ENCODE results near the gene TEKT5. TPM values are rescaled to one million over a fixed set of nuclear protein-coding genes. Genes with fewer than 3 reads are reported as not detected.
"Not testable (repeated sequence)": the region's sequence is repeated elsewhere in the genome, so short reads cannot be mapped to it uniquely, and the experiment has no call there.

Gene TEKT5
- total RNA-seq, 3 donors from 2014 or later = not detected

GRCh38 chr16:10624527-10624926 is 70.2 kb downstream of the TEKT5 start:
- TF ChIP-seq POLR2A (IDR thresholded peaks at IDR 0.05) (no peak), POLR2AphosphoS5 (IDR thresholded peaks at IDR 0.05) (no peak)
- TF ChIP-seq, protein P1, sequence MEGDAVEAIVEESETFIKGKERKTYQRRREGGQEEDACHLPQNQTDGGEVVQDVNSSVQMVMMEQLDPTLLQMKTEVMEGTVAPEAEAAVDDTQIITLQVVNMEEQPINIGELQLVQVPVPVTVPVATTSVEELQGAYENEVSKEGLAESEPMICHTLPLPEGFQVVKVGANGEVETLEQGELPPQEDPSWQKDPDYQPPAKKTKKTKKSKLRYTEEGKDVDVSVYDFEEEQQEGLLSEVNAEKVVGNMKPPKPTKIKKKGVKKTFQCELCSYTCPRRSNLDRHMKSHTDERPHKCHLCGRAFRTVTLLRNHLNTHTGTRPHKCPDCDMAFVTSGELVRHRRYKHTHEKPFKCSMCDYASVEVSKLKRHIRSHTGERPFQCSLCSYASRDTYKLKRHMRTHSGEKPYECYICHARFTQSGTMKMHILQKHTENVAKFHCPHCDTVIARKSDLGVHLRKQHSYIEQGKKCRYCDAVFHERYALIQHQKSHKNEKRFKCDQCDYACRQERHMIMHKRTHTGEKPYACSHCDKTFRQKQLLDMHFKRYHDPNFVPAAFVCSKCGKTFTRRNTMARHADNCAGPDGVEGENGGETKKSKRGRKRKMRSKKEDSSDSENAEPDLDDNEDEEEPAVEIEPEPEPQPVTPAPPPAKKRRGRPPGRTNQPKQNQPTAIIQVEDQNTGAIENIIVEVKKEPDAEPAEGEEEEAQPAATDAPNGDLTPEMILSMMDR (IDR thresholded peaks at IDR 0.05) = no peak
- H3K4me3 ChIP-seq = no peak overlapping the region
- H3K4me1 ChIP-seq = no peaks in the 10 kb centered on the region
- H3K27ac ChIP-seq = no peak overlapping the region
- no peaks in the 10 kb centered on the region for H3K9me3 ChIP-seq
- intact Hi-C loops (cut with DNase I; ENCODE audit: low total_unique reads) = no loop called here
- no peak for DNase-seq (ENCODE audit: low spot score in 2 of 2)
- no peaks in the 10 kb centered on the region for H3K27me3 ChIP-seq
- H3K36me3 ChIP-seq = no peaks in the 10 kb centered on the region

DNA sequence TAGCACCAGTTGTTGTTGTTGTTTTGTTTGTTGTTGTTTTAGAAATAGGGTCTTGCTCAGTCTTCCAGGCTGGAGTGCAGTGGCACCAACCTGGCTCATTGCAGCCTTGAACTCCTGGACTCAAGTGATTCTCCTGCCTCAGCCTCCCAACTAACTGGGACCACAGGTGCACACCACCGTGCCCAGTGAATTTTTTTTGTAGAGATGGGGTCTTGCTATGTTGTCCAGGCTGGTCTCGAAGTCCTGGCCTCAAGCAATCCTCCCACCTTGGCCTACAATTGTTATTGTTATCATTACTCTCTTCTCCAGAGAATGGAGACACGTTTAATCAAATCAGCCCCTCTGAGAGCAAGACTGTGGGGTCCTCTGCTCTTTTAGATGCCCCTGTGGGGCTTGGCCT is 71.7 kb downstream of the TEKT5 start:
- no peaks in the 10 kb centered on the region for H3K27me3 ChIP-seq
- H3K36me3 ChIP-seq = no peaks in the 10 kb centered on the region
- no peak for DNase-seq (ENCODE audit: low spot score in 2 of 2)
- no peaks in the 10 kb centered on the region for H3K9me3 ChIP-seq
- H3K4me3 ChIP-seq = no peak overlapping the region
- no peak overlapping the region for H3K27ac ChIP-seq
- intact Hi-C loops (cut with DNase I; ENCODE audit: low total_unique reads) = no loop called here
- TF ChIP-seq POLR2AphosphoS5 (IDR thresholded peaks at IDR 0.05) = no peak
- TF ChIP-seq, protein P1 (IDR thresholded peaks at IDR 0.05) = no peak
- no peak for TF ChIP-seq POLR2A (IDR thresholded peaks at IDR 0.05)
- H3K4me1 ChIP-seq = peaks cover 0 to 2% of the 10 kb centered on the region in 2 donors

DNA sequence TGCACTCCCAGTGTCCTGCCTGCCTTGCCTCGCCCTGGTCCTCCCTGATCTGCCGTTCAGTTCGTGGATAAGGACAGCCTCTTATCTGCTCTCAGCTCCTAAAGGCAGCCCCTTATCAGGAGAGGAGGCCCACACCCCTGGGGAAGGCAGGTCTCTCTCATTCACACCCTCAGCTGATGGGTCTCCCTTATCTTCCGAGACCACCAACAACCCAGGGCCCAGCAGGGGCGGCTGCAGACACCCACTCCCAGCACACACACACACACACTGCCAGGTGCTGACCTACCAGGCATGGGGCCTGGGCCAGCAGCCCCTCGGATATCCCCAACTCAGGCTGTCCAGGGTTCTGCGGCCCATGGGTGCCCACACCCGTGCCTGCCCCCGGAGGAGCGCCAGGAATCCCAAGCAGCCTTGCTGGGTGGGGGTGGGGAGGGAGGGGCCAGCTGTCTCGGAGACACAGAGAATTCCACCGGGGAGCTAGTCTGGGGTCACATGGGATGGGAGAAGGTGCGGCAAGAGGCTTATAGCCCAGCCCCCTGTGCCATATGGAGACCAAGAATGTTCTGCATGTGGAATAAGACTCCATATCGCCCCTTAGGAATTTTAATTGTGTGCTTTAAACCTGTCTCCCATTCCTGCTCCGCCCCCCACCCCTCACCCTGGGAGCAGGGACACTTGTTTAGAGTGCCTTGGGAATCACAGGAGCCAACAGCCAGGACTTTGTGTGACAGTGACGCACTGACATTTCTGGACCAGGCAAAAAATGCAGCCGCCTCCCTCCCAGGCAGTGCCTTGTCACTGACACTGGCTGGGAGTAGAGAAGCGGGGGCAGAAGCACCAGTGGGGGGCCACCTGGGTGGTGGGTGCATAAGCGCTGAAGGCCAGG is 72.5 kb downstream of the TEKT5 start:
- TF ChIP-seq, protein P1 (IDR thresholded peaks at IDR 0.05) = no peak
- no peak for TF ChIP-seq POLR2AphosphoS5 (IDR thresholded peaks at IDR 0.05)
- no peak for TF ChIP-seq POLR2A (IDR thresholded peaks at IDR 0.05)
- no peaks in the 10 kb centered on the region for H3K27me3 ChIP-seq
- DNase-seq (ENCODE audit: low spot score in 2 of 2) = no peak
- H3K27ac ChIP-seq = no peak overlapping the region
- no peak overlapping the region for H3K4me3 ChIP-seq
- H3K4me1 ChIP-seq = peaks cover 2 to 10% of the 10 kb centered on the region in 2 donors
- no peaks in the 10 kb centered on the region for H3K36me3 ChIP-seq
- no peaks in the 10 kb centered on the region for H3K9me3 ChIP-seq
- intact Hi-C loops (cut with DNase I; ENCODE audit: low total_unique reads) = no loop called here

- H3K4me3 ChIP-seq; H3K27me3 ChIP-seq; H3K36me3 ChIP-seq; DNase-seq (ENCODE audit: low spot score in 2 of 2); H3K27ac ChIP-seq; intact Hi-C loops (cut with DNase I; ENCODE audit: low total_unique reads); H3K9me3 ChIP-seq: not testable (repeated sequence)
- H3K4me1 ChIP-seq = peaks cover 10 to 11% of the 10 kb centered on the region in 2 donors
Observed at GRCh38 chr16:10621216-10621949, 73.3 kb downstream of the TEKT5 start.

- no peak overlapping the region for H3K27ac ChIP-seq
- H3K27me3 ChIP-seq = no peaks in the 10 kb centered on the region
- no peak for DNase-seq (ENCODE audit: low spot score in 2 of 2)
- H3K9me3 ChIP-seq = no peaks in the 10 kb centered on the region
- intact Hi-C loops (cut with DNase I; ENCODE audit: low total_unique reads) = no loop called here
- H3K4me3 ChIP-seq = no peak overlapping the region
- H3K4me1 ChIP-seq = peaks cover 10 to 11% of the 10 kb centered on the region in 2 donors
- H3K36me3 ChIP-seq = no peaks in the 10 kb centered on the region
- TF ChIP-seq POLR2A (IDR thresholded peaks at IDR 0.05) (no peak), POLR2AphosphoS5 (IDR thresholded peaks at IDR 0.05) (no peak)
- TF ChIP-seq, protein P1 (IDR thresholded peaks at IDR 0.05) = no peak
Observed at GRCh38 chr16:10620120-10620519, 74.6 kb downstream of the TEKT5 start.

Data from breast epithelium (tissue), 4 donors.